ENCODE data around the gene PIK3R1. TPM values are rescaled to one million over a fixed set of nuclear protein-coding genes. Genes with fewer than 3 reads are reported as not detected.

The PIK3R1 gene
- total and polyA plus RNA-seq, 2 experiments from 2014 or later, result 5.9 to 9.8 TPM

DNA sequence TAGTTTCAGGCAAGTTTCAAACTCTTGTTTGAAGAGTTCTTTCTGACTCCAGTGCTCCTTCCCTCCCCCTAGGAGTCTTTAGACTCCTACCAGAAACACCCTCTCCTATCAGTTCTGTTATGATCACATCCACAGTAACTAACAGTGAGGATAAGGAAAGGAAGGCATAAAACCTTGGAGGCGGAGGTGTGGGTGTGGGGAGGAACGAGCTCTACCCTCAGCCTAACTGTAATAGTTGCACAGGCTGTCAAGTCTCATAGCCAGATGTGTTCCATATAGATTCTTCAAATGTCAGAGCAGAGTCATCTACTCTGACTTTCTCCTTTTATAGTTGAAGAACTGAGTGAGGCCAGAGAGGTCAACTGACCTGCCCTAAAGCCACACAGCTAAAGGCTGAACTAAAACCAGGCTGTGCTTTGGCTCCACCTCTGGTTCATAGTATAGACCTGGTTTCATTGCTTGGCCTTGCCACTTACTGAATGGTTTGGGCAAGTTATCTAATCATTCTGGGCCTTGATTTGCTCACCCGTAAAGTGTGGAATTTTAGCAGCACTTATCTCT, 34.4 kb upstream of the PIK3R1 start:
- Mint-ChIP-seq H3K9me3 (no peaks in the 10 kb centered on the region), H3K27ac (no peak overlapping the region), H3K27me3 (ENCODE audit: insufficient read depth, low read depth, poor library complexity) (no peaks in the 10 kb centered on the region), H3K36me3 (ENCODE audit: low read depth) (no peaks in the 10 kb centered on the region), H3K4me1 (peaks cover 2% of the 10 kb centered on the region; the same call in 1 of the 3 replicates), H3K4me3 (no peak overlapping the region)
- H3K4me3 ChIP-seq, result no peak overlapping the region
- TF ChIP-seq EZH2 (IDR thresholded peaks at IDR 0.05; ENCODE audit: low read depth, unreplicated experiment) (no peak), STAT1 (IDR thresholded peaks at IDR 0.05; ENCODE audit: unreplicated experiment) (no peak), ZNF114 (CRISPR knock-in tag; IDR thresholded peaks at IDR 0.05) (no peak), JUNB (IDR thresholded peaks at IDR 0.05; ENCODE audit: unreplicated experiment) (no peak), POLR2AphosphoS5 (IDR thresholded peaks at IDR 0.05; ENCODE audit: low read depth) (no peak), CREB1 (CRISPR knock-in tag; IDR thresholded peaks at IDR 0.05; ENCODE audit: low read depth) (no peak), ZNF331 (CRISPR knock-in tag; IDR thresholded peaks at IDR 0.05; ENCODE audit: low read depth) (no peak), NANOG (IDR thresholded peaks at IDR 0.05; ENCODE audit: borderline replicate concordance) (no peak), EZH2phosphoT487 (IDR thresholded peaks at IDR 0.05; ENCODE audit: unreplicated experiment) (no peak)
- TF ChIP-seq, protein P1, sequence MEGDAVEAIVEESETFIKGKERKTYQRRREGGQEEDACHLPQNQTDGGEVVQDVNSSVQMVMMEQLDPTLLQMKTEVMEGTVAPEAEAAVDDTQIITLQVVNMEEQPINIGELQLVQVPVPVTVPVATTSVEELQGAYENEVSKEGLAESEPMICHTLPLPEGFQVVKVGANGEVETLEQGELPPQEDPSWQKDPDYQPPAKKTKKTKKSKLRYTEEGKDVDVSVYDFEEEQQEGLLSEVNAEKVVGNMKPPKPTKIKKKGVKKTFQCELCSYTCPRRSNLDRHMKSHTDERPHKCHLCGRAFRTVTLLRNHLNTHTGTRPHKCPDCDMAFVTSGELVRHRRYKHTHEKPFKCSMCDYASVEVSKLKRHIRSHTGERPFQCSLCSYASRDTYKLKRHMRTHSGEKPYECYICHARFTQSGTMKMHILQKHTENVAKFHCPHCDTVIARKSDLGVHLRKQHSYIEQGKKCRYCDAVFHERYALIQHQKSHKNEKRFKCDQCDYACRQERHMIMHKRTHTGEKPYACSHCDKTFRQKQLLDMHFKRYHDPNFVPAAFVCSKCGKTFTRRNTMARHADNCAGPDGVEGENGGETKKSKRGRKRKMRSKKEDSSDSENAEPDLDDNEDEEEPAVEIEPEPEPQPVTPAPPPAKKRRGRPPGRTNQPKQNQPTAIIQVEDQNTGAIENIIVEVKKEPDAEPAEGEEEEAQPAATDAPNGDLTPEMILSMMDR (conservative IDR thresholded peaks at IDR 0.05; ENCODE audit: low read depth in 2 of 2), result no peak; a peak in 1 of 4 replicates
- TF ChIP-seq, protein P2, sequence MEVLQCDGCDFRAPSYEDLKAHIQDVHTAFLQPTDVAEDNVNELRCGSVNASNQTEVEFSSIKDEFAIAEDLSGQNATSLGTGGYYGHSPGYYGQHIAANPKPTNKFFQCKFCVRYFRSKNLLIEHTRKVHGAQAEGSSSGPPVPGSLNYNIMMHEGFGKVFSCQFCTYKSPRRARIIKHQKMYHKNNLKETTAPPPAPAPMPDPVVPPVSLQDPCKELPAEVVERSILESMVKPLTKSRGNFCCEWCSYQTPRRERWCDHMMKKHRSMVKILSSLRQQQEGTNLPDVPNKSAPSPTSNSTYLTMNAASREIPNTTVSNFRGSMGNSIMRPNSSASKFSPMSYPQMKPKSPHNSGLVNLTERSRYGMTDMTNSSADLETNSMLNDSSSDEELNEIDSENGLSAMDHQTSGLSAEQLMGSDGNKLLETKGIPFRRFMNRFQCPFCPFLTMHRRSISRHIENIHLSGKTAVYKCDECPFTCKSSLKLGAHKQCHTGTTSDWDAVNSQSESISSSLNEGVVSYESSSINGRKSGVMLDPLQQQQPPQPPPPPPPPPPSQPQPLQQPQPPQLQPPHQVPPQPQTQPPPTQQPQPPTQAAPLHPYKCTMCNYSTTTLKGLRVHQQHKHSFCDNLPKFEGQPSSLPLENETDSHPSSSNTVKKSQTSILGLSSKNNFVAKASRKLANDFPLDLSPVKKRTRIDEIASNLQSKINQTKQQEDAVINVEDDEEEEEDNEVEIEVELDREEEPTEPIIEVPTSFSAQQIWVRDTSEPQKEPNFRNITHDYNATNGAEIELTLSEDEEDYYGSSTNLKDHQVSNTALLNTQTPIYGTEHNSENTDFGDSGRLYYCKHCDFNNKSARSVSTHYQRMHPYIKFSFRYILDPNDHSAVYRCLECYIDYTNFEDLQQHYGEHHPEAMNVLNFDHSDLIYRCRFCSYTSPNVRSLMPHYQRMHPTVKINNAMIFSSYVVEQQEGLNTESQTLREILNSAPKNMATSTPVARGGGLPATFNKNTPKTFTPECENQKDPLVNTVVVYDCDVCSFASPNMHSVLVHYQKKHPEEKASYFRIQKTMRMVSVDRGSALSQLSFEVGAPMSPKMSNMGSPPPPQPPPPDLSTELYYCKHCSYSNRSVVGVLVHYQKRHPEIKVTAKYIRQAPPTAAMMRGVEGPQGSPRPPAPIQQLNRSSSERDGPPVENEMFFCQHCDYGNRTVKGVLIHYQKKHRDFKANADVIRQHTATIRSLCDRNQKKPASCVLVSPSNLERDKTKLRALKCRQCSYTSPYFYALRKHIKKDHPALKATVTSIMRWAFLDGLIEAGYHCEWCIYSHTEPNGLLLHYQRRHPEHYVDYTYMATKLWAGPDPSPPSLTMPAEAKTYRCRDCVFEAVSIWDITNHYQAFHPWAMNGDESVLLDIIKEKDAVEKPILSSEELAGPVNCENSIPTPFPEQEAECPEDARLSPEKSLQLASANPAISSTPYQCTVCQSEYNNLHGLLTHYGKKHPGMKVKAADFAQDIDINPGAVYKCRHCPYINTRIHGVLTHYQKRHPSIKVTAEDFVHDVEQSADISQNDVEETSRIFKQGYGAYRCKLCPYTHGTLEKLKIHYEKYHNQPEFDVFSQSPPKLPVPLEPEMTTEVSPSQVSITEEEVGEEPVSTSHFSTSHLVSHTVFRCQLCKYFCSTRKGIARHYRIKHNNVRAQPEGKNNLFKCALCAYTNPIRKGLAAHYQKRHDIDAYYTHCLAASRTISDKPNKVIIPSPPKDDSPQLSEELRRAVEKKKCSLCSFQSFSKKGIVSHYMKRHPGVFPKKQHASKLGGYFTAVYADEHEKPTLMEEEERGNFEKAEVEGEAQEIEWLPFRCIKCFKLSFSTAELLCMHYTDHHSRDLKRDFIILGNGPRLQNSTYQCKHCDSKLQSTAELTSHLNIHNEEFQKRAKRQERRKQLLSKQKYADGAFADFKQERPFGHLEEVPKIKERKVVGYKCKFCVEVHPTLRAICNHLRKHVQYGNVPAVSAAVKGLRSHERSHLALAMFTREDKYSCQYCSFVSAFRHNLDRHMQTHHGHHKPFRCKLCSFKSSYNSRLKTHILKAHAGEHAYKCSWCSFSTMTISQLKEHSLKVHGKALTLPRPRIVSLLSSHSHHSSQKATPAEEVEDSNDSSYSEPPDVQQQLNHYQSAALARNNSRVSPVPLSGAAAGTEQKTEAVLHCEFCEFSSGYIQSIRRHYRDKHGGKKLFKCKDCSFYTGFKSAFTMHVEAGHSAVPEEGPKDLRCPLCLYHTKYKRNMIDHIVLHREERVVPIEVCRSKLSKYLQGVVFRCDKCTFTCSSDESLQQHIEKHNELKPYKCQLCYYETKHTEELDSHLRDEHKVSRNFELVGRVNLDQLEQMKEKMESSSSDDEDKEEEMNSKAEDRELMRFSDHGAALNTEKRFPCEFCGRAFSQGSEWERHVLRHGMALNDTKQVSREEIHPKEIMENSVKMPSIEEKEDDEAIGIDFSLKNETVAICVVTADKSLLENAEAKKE (CRISPR knock-in tag; IDR thresholded peaks at IDR 0.05), result no peak
- TF ChIP-seq, protein P3, sequence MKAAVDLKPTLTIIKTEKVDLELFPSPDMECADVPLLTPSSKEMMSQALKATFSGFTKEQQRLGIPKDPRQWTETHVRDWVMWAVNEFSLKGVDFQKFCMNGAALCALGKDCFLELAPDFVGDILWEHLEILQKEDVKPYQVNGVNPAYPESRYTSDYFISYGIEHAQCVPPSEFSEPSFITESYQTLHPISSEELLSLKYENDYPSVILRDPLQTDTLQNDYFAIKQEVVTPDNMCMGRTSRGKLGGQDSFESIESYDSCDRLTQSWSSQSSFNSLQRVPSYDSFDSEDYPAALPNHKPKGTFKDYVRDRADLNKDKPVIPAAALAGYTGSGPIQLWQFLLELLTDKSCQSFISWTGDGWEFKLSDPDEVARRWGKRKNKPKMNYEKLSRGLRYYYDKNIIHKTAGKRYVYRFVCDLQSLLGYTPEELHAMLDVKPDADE (IDR thresholded peaks at IDR 0.05), result no peak
- TF ChIP-seq, protein P4, sequence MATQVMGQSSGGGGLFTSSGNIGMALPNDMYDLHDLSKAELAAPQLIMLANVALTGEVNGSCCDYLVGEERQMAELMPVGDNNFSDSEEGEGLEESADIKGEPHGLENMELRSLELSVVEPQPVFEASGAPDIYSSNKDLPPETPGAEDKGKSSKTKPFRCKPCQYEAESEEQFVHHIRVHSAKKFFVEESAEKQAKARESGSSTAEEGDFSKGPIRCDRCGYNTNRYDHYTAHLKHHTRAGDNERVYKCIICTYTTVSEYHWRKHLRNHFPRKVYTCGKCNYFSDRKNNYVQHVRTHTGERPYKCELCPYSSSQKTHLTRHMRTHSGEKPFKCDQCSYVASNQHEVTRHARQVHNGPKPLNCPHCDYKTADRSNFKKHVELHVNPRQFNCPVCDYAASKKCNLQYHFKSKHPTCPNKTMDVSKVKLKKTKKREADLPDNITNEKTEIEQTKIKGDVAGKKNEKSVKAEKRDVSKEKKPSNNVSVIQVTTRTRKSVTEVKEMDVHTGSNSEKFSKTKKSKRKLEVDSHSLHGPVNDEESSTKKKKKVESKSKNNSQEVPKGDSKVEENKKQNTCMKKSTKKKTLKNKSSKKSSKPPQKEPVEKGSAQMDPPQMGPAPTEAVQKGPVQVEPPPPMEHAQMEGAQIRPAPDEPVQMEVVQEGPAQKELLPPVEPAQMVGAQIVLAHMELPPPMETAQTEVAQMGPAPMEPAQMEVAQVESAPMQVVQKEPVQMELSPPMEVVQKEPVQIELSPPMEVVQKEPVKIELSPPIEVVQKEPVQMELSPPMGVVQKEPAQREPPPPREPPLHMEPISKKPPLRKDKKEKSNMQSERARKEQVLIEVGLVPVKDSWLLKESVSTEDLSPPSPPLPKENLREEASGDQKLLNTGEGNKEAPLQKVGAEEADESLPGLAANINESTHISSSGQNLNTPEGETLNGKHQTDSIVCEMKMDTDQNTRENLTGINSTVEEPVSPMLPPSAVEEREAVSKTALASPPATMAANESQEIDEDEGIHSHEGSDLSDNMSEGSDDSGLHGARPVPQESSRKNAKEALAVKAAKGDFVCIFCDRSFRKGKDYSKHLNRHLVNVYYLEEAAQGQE (IDR thresholded peaks at IDR 0.05; ENCODE audit: unreplicated experiment), result no peak
- H3K4me1 ChIP-seq (ENCODE audit: insufficient read depth), result no peaks in the 10 kb centered on the region
- no peaks in the 10 kb centered on the region for H3F3A ChIP-seq (replicated peaks; ENCODE audit: low read depth)
- no peak overlapping the region for H3K4me2 ChIP-seq
- H3K27me3 ChIP-seq (ENCODE audit: insufficient read depth), result no peaks in the 10 kb centered on the region
- ATAC-seq (no peak), DNase-seq (ENCODE audit: low spot score) (no peak)
- H3K27ac ChIP-seq (ENCODE audit: low read depth), result no peak overlapping the region
- H3K36me3 ChIP-seq (ENCODE audit: insufficient read depth), result no peaks in the 10 kb centered on the region
- H3K79me2 ChIP-seq (replicated peaks; ENCODE audit: insufficient read depth), result no peaks in the 10 kb centered on the region
- H4K20me1 ChIP-seq (replicated peaks; ENCODE audit: insufficient read depth), result no peaks in the 10 kb centered on the region
- no peaks in the 10 kb centered on the region for H3K9me2 ChIP-seq (ENCODE audit: insufficient read depth)
- H2AFZ ChIP-seq, result no peak overlapping the region
